GM12878 (cell line): ENCODE measurements around the gene SLC51A. TPM values are rescaled to one million over a fixed set of nuclear protein-coding genes. Genes with fewer than 3 reads are reported as not detected.

ENCODE experiments used
- CBFB ChIP-seq: IDR thresholded peaks from 2 replicates; pipeline ENCODE4 v1.6.1; 2016; ENCODE audit warnings: antibody characterized with exemption, low read depth
- CREM ChIP-seq: IDR thresholded peaks from 2 replicates; pipeline ENCODE4 v1.6.1; 2014; ENCODE audit warnings: antibody characterized with exemption, low read depth
- ETV6 ChIP-seq, 2 experiments: fragments of 450-650 bp in 1 of 2; IDR thresholded peaks in 1 of 2; conservative IDR thresholded peaks in 1 of 2; 2 replicates each; pipeline ENCODE4 v1.6.1; 2014; ENCODE audit warnings: antibody characterized with exemption in 1 of 2, borderline replicate concordance in 1 of 2, low read depth in 1 of 2, mild to moderate bottlenecking in 1 of 2, moderate library complexity in 1 of 2
- FOS ChIP-seq: IDR thresholded peaks from 3 replicates; pipeline ENCODE4 v1.6.1; 2011; ENCODE audit warnings: borderline replicate concordance; ENCODE audit not compliant: insufficient read length; ENCODE audit errors: extremely low read depth
- FOXM1 ChIP-seq: IDR thresholded peaks from 2 replicates; pipeline ENCODE4 v1.6.1; 2012; ENCODE audit warnings: low read depth, mild to moderate bottlenecking, inconsistent platforms, low read length, moderate library complexity
- HDGF ChIP-seq: fragments of 450-650 bp; IDR thresholded peaks from 2 replicates; pipeline ENCODE4 v1.6.1; 2016; ENCODE audit warnings: antibody characterized with exemption
- IRF3 ChIP-seq: fragments of 450-650 bp; IDR thresholded peaks from 2 replicates; pipeline ENCODE4 v1.6.1; 2014; ENCODE audit warnings: mild to moderate bottlenecking
- JUND ChIP-seq: IDR thresholded peaks from 2 replicates; pipeline ENCODE4 v1.6.1; 2012; ENCODE audit warnings: low read depth, mild to moderate bottlenecking, low read length, improper control_type of control experiment, moderate library complexity
- NFYA ChIP-seq: IDR thresholded peaks from 2 replicates; pipeline ENCODE4 v1.6.1; 2011; ENCODE audit warnings: low read depth, mild to moderate bottlenecking, low read length, improper control_type of control experiment, borderline replicate concordance
- NR2C2 ChIP-seq: IDR thresholded peaks from 2 replicates; pipeline ENCODE4 v1.6.1; 2011; ENCODE audit warnings: borderline replicate concordance, low read depth; ENCODE audit not compliant: control insufficient read depth, insufficient read length
- NR2F1 ChIP-seq: fragments of 450-650 bp; conservative IDR thresholded peaks from 2 replicates; pipeline ENCODE4 v1.6.1; 2017; ENCODE audit warnings: mild to moderate bottlenecking
- POLR2AphosphoS2 ChIP-seq: IDR thresholded peaks from 2 replicates; pipeline ENCODE4 v1.6.1; 2011; ENCODE audit warnings: low read depth, mild to moderate bottlenecking, low read length, improper control_type of control experiment, moderate library complexity
- RB1 ChIP-seq: fragments of 450-650 bp; formaldehyde crosslinking; IDR thresholded peaks from 2 replicates; pipeline ENCODE4 v1.6.1; 2017; ENCODE audit warnings: mild to moderate bottlenecking, borderline replicate concordance
- TARDBP ChIP-seq: IDR thresholded peaks from 2 replicates; pipeline ENCODE4 v1.6.1; 2016; ENCODE audit warnings: borderline replicate concordance
- TCF3 ChIP-seq: IDR thresholded peaks from 2 replicates; pipeline ENCODE4 v1.6.1; 2012; ENCODE audit warnings: low read depth, mild to moderate bottlenecking, low read length, borderline replicate concordance; ENCODE audit not compliant: insufficient read depth
- ZNF207 ChIP-seq: fragments of 450-650 bp; IDR thresholded peaks from 2 replicates; pipeline ENCODE4 v1.6.1; 2014; ENCODE audit warnings: antibody characterized with exemption, mild to moderate bottlenecking, borderline replicate concordance
- ZNF384 ChIP-seq: IDR thresholded peaks from 2 replicates; pipeline ENCODE4 v1.6.1; 2012; ENCODE audit warnings: low read depth, mild to moderate bottlenecking, low read length, improper control_type of control experiment, borderline replicate concordance
- polyA plus RNA-seq, 11 experiments: library from polyadenylated mRNA; depleted of rRNA in 4 of 11; unstranded in 6 of 11; stranded (reverse) in 5 of 11; fragments of >200 nt; fragmentation: Nextera tagmentation in 4 of 11; fragmentation: Illumina TruSeq in 1 of 11; extraction: Ambion mirVana in 4 of 11; extraction: Trizol in 1 of 11; gene quantifications; 1 replicate in 1 of 11; 2 replicates in 10 of 11; pipeline versions ENCODE4 v1.2.1 to v1.2.3, GENCODE V29; 2011 to 2016; ENCODE audit warnings: inconsistent platforms in 2 of 11, missing spikeins in 2 of 11, low read depth in 1 of 11
- total RNA-seq, 4 experiments: library from RNA; depleted of rRNA in 3 of 4; stranded (reverse); fragments of >200 nt in 3 of 4; fragmentation: Illumina TruSeq in 1 of 4; extraction: Trizol in 1 of 4; gene quantifications; 2 replicates each; pipeline versions ENCODE4 v1.2.1 to v1.2.3, GENCODE V29; 2013 to 2021
- TF ChIP-seq, protein P1 (sequence below): fragments of 450-650 bp; IDR thresholded peaks from 2 replicates; pipeline ENCODE4 v1.6.1; 2017; ENCODE audit warnings: mild to moderate bottlenecking, low read depth, inconsistent platforms; ENCODE audit not compliant: poor library complexity, severe bottlenecking
- TF ChIP-seq, protein P2 (sequence below): fragments of 450-650 bp; IDR thresholded peaks from 2 replicates; pipeline ENCODE4 v1.6.1; 2016; ENCODE audit warnings: mild to moderate bottlenecking, moderate library complexity, borderline replicate concordance

Gene SLC51A
- total and polyA plus RNA-seq, 10 of the 15 experiments (the other 5 are each of a cell fraction or from before 2014, with no cell fraction given): 0.99 to 3.9 (median 2.2) TPM; not detected in 6

DNA sequence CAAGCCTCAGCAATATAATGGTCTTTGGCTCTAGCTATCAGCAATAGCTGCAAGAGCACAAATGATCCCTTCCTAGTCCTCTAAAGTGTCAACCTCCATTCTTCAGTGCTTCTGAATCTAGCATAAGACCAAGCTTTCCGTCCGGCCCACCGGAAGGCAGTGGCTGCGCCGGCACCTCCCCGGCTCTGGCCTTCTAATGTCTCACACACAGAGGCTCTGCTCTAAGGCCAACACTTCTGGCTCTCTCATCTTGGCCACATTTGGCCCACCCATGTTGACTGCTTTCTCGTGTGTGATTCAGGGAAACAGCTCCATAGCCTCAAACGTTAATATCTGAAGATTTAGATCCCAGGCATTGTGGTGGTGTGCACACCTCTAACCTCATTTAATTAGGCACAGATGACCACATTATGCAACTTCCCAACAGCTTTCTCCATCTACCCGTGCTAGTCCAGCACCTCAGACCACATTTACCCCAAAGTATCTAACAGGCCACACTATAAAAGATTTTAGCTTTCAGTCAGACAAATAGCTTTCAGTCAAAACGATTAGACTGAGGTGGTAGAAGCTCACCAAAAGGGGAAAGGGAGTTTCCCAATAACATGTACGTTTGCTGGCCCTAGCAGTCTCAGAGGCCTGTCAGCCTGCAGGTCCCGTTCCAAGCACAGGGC lies 19.3 kb downstream of the SLC51A start (continued):
- TF ChIP-seq, protein P1, sequence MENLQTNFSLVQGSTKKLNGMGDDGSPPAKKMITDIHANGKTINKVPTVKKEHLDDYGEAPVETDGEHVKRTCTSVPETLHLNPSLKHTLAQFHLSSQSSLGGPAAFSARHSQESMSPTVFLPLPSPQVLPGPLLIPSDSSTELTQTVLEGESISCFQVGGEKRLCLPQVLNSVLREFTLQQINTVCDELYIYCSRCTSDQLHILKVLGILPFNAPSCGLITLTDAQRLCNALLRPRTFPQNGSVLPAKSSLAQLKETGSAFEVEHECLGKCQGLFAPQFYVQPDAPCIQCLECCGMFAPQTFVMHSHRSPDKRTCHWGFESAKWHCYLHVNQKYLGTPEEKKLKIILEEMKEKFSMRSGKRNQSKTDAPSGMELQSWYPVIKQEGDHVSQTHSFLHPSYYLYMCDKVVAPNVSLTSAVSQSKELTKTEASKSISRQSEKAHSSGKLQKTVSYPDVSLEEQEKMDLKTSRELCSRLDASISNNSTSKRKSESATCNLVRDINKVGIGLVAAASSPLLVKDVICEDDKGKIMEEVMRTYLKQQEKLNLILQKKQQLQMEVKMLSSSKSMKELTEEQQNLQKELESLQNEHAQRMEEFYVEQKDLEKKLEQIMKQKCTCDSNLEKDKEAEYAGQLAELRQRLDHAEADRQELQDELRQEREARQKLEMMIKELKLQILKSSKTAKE: no peak
- TF ChIP-seq RB1 (no peak), ETV6 (conservative IDR thresholded peaks at IDR 0.05 in 1 of 2, IDR thresholded peaks at IDR 0.05 in 1 of 2; ENCODE audit: borderline replicate concordance in 1 of 2, low read depth in 1 of 2) (no peak), NFYA (no peak), JUND (no peak), CBFB (no peak), NR2F1 (peak; percentile 38; the same call in 1 of the 2 replicates), FOS (no peak), HDGF (no peak), FOXM1 (no peak), NR2C2 (no peak), TARDBP (no peak), ZNF207 (no peak), POLR2AphosphoS2 (no peak), IRF3 (no peak), CREM (no peak), ZNF384 (no peak), TCF3 (no peak)
- TF ChIP-seq, protein P2, sequence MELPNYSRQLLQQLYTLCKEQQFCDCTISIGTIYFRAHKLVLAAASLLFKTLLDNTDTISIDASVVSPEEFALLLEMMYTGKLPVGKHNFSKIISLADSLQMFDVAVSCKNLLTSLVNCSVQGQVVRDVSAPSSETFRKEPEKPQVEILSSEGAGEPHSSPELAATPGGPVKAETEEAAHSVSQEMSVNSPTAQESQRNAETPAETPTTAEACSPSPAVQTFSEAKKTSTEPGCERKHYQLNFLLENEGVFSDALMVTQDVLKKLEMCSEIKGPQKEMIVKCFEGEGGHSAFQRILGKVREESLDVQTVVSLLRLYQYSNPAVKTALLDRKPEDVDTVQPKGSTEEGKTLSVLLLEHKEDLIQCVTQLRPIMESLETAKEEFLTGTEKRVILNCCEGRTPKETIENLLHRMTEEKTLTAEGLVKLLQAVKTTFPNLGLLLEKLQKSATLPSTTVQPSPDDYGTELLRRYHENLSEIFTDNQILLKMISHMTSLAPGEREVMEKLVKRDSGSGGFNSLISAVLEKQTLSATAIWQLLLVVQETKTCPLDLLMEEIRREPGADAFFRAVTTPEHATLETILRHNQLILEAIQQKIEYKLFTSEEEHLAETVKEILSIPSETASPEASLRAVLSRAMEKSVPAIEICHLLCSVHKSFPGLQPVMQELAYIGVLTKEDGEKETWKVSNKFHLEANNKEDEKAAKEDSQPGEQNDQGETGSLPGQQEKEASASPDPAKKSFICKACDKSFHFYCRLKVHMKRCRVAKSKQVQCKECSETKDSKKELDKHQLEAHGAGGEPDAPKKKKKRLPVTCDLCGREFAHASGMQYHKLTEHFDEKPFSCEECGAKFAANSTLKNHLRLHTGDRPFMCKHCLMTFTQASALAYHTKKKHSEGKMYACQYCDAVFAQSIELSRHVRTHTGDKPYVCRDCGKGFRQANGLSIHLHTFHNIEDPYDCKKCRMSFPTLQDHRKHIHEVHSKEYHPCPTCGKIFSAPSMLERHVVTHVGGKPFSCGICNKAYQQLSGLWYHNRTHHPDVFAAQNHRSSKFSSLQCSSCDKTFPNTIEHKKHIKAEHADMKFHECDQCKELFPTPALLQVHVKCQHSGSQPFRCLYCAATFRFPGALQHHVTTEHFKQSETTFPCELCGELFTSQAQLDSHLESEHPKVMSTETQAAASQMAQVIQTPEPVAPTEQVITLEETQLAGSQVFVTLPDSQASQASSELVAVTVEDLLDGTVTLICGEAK: no peak
